IPS-18a (cell line): Measurements from ENCODE around the gene TSPAN18.
A peak's percentile ranks its signal among the peaks of the same experiment; 100 is the strongest.

Experiments
- H3K27ac ChIP-seq: one replicate; pipeline ENCODE4 v1.5.1; 2013; ENCODE audit warnings: low read length
- H3K27me3 ChIP-seq: one replicate; pipeline ENCODE4 v1.6.1; 2013; ENCODE audit warnings: mild to moderate bottlenecking, low read length; ENCODE audit not compliant: control insufficient read depth, insufficient read depth
- H3K36me3 ChIP-seq: one replicate; pipeline ENCODE4 v1.6.1; 2013; ENCODE audit warnings: low read depth, low read length; ENCODE audit not compliant: control insufficient read depth
- H3K4me1 ChIP-seq: one replicate; pipeline ENCODE4 v1.6.1; 2013; ENCODE audit warnings: low read depth, low read length; ENCODE audit not compliant: control insufficient read depth
- H3K4me3 ChIP-seq: one replicate; pipeline ENCODE4 v1.5.1; 2013; ENCODE audit warnings: low read length
- H3K9ac ChIP-seq: one replicate; pipeline ENCODE4 v1.6.1; 2013; ENCODE audit warnings: mild to moderate bottlenecking, low read length, moderate library complexity
- H3K9me3 ChIP-seq: one replicate; pipeline ENCODE4 v1.6.1; 2013; ENCODE audit warnings: low read depth, low read length; ENCODE audit not compliant: control insufficient read depth

TSPAN18 gene

GRCh38 chr11:44726283-44727113 lies at the start of gene TSPAN18:
Gene TSPAN18 (plus strand): TSS chr11:44726962. CDS start chr11:44906417, 179,455 bp downstream.
- Histone ChIP-seq H3K27me3 (peaks cover 53% of the 10 kb centered on the region), H3K4me1 (peaks cover 38% of the 10 kb centered on the region), H3K9me3 (no peaks in the 10 kb centered on the region), H3K4me3 (peak within 1 kb of the TSS; percentile 63), H3K9ac (peak within 1 kb of the TSS; percentile 38), H3K27ac (no peak within 1 kb of the TSS), H3K36me3 (no peaks in the 10 kb centered on the region)

- no peaks in the 10 kb centered on the region for H3K4me1 ChIP-seq
Measured at GRCh38 chr11:44680982-44681597, 45.7 kb upstream of the TSPAN18 start.

GRCh38 chr11:44681698-44682097 lies 45.1 kb upstream of the TSPAN18 start:
- Histone ChIP-seq H3K9ac (no peak overlapping the region), H3K36me3 (no peaks in the 10 kb centered on the region), H3K27ac (no peak overlapping the region), H3K4me3 (no peak overlapping the region), H3K9me3 (no peaks in the 10 kb centered on the region), H3K4me1 (no peaks in the 10 kb centered on the region), H3K27me3 (no peaks in the 10 kb centered on the region)

More at GRCh38 chr11:44680982-44681597, 45.7 kb upstream of the TSPAN18 start:
- Histone ChIP-seq H3K36me3 (no peaks in the 10 kb centered on the region), H3K27me3 (no peaks in the 10 kb centered on the region), H3K9ac (no peak overlapping the region), H3K4me3 (no peak overlapping the region), H3K27ac (no peak overlapping the region), H3K9me3 (no peaks in the 10 kb centered on the region)

GRCh38 chr11:44684859-44685281 lies 41.9 kb upstream of the TSPAN18 start:
- Histone ChIP-seq H3K9me3 (no peaks in the 10 kb centered on the region), H3K4me3 (no peak overlapping the region), H3K9ac (no peak overlapping the region), H3K36me3 (no peaks in the 10 kb centered on the region), H3K27ac (no peak overlapping the region), H3K27me3 (no peaks in the 10 kb centered on the region), H3K4me1 (no peaks in the 10 kb centered on the region)

GRCh38 chr11:44687388-44687787 lies 39.4 kb upstream of the TSPAN18 start:
- H3K9me3 ChIP-seq, result no peaks in the 10 kb centered on the region
- H3K4me3 ChIP-seq, result no peak overlapping the region
- no peak overlapping the region for H3K9ac ChIP-seq
- H3K27ac ChIP-seq, result no peak overlapping the region
- H3K27me3 ChIP-seq, result no peaks in the 10 kb centered on the region
- no peaks in the 10 kb centered on the region for H3K4me1 ChIP-seq
- H3K36me3 ChIP-seq, result no peaks in the 10 kb centered on the region

- no peak overlapping the region for H3K27ac ChIP-seq
- no peak overlapping the region for H3K4me3 ChIP-seq
- no peaks in the 10 kb centered on the region for H3K27me3 ChIP-seq
- H3K4me1 ChIP-seq, result no peaks in the 10 kb centered on the region
- no peaks in the 10 kb centered on the region for H3K9me3 ChIP-seq
- no peaks in the 10 kb centered on the region for H3K36me3 ChIP-seq
- no peak overlapping the region for H3K9ac ChIP-seq
Measured at GRCh38 chr11:44689265-44689664, 37.5 kb upstream of the TSPAN18 start.

GRCh38 chr11:44690651-44691050 lies 36.1 kb upstream of the TSPAN18 start:
- H3K4me1 ChIP-seq, result no peaks in the 10 kb centered on the region
- H3K9ac ChIP-seq, result no peak overlapping the region
- H3K4me3 ChIP-seq, result no peak overlapping the region
- no peaks in the 10 kb centered on the region for H3K36me3 ChIP-seq
- H3K9me3 ChIP-seq, result no peaks in the 10 kb centered on the region
- no peak overlapping the region for H3K27ac ChIP-seq
- H3K27me3 ChIP-seq, result no peaks in the 10 kb centered on the region

- Histone ChIP-seq H3K27ac (no peak overlapping the region), H3K4me3 (no peak overlapping the region), H3K4me1 (no peaks in the 10 kb centered on the region), H3K9ac (no peak overlapping the region), H3K9me3 (no peaks in the 10 kb centered on the region), H3K36me3 (no peaks in the 10 kb centered on the region), H3K27me3 (no peaks in the 10 kb centered on the region)
Measured at GRCh38 chr11:44692460-44692859, 34.3 kb upstream of the TSPAN18 start.

- no peaks in the 10 kb centered on the region for H3K36me3 ChIP-seq
- no peak overlapping the region for H3K27ac ChIP-seq
- H3K4me1 ChIP-seq, result no peaks in the 10 kb centered on the region
- no peaks in the 10 kb centered on the region for H3K27me3 ChIP-seq
- H3K4me3 ChIP-seq, result no peak overlapping the region
- no peaks in the 10 kb centered on the region for H3K9me3 ChIP-seq
- H3K9ac ChIP-seq, result no peak overlapping the region
Measured at GRCh38 chr11:44693654-44694119, 33.1 kb upstream of the TSPAN18 start.

GRCh38 chr11:44694443-44694842 lies 32.3 kb upstream of the TSPAN18 start:
- Histone ChIP-seq H3K9me3 (no peaks in the 10 kb centered on the region), H3K27ac (no peak overlapping the region), H3K27me3 (no peaks in the 10 kb centered on the region), H3K4me3 (no peak overlapping the region), H3K9ac (no peak overlapping the region), H3K36me3 (no peaks in the 10 kb centered on the region), H3K4me1 (no peaks in the 10 kb centered on the region)

GRCh38 chr11:44695169-44695833 lies 31.5 kb upstream of the TSPAN18 start:
- Histone ChIP-seq H3K4me3 (no peak overlapping the region), H3K27ac (no peak overlapping the region), H3K27me3 (no peaks in the 10 kb centered on the region), H3K9ac (no peak overlapping the region), H3K4me1 (no peaks in the 10 kb centered on the region), H3K36me3 (no peaks in the 10 kb centered on the region), H3K9me3 (no peaks in the 10 kb centered on the region)
